Stimulated activated CD4-positive, alpha-beta T cell treated with anti-CD3 and anti-CD28 coated beads, Interleukin-12 subunit alpha, Interleukin-12 subunit beta, amount 100 ng/mL, for 4 hours (primary cell): ENCODE measurements around the gene SREBF1.

ENCODE experiments used
- DNase-seq: peaks from one replicate; pipeline ENCODE4 v3.0.0-alpha.2; 2020

The SREBF1 gene

GRCh38 chr17:17774009-17774881 lies 62.5 kb downstream of the SREBF1 start:
- DNase-seq = no peak

GRCh38 chr17:17772231-17772630 lies 64.6 kb downstream of the SREBF1 start:
- no peak for DNase-seq

DNA sequence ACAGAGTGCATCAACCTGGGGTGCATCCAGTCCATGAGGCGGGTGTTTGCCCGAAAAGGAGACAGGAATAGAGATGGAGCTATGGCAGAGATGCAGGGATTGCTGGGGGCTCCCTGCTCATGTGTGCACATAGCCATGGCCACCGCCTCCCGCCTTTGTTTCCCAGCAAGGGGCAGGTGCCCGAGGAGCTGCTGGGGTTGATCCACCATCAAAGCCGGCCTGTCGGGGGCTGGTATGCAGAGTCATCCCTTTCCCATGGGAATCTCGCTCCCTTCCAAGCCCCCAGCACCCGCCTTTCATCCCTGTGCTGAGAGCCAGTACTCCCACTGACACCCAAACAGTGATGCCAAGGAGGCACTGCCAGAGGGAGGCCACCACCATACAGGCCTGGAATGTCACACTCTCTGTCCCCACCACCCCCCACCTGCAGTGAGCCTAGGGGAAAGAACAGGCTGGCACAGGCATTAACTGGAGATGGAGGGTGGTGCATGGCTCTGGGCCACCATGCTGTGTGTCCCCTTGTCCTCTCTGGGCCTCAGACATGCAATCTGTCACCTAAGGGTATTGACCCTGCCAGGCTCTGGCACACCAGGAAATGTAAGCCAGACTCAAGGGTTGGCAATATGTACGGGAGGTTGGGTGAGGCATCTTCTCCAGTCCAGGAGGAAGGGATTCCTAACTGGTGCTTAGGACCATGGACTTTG lies 65.1 kb downstream of the SREBF1 start:
- DNase-seq = no peak

- DNase-seq = no peak
Observed at GRCh38 chr17:17770632-17771044, 66.1 kb downstream of the SREBF1 start.

DNA sequence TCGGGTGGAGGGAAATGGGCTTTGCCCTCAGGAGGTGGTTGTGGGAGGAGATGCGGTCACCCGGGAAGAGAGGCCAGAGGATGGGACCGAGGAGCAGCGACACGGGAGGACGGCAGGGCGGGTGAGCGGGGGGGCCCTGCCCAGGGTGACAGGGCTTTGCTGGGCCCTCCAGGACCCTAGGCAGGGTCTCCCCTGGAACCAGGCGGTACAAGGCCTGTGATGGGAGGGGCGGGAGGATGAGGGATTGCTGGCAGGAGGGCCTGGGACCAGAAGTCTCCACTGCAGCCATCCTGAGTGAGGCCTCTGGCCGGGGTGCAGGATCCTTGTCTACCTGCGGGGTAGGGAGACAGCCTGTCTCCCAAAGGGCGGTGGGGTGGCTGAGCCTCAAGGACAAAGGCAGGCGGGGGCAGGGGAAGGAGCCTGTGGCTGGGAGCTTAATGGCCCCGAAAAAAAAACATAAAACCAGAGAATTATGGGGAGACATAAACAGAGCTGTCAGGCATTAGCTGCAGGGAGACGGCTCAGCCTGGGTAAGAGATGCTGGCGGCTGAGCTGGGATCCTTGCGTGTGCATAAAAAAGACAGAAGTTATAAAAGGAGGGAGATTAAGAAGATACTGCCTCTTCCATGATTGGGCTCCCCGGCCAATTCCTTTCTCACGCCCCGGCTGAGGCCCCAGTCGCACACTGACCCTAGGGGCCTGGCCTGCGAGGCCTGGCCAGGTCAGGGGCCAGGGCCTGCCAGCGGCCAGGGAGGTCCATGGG lies 66.7 kb downstream of the SREBF1 start:
- DNase-seq = no peak

DNA sequence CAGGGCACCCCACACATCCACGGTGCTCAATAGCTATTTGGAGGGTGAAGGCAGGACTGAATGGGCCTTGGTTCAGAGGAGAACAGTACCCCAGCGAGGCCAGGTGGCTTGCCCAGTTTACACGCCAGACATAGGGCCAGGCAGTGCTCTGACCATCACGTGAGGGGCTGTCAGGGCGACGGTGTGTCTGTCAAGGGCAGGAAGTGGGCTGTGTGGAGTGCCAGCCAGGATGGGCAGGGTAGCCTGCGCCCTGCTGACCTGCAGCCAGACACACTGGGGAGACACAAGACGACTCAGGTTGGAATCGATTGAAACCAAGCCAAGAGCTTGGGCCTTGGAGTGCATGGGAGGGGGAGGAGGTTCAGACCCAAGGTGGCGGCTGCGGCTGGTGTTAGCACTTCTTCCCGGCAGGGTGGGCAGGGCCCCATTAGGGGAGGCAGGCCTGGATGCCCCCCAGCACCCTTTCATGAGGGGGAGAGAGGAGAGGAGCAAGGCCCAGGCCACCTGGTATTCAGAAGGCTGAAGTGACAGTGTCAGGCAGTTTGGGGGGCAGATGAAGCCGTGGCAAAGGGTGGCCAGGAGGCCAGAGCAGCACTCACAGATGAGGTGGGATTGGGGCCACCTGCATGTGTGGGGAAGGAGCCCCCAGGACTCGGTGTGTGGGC lies 68.2 kb downstream of the SREBF1 start:
- no peak for DNase-seq

GRCh38 chr17:17767887-17768418 lies 68.8 kb downstream of the SREBF1 start:
- no peak for DNase-seq

GRCh38 chr17:17767154-17767869 lies 69.5 kb downstream of the SREBF1 start:
- DNase-seq = no peak

- DNase-seq = no peak
Observed at GRCh38 chr17:17766744-17767120, 70.1 kb downstream of the SREBF1 start.

GRCh38 chr17:17766077-17766743 lies 70.6 kb downstream of the SREBF1 start:
- DNase-seq = no peak

GRCh38 chr17:17765359-17766076 lies 71.3 kb downstream of the SREBF1 start:
- DNase-seq = no peak

DNA sequence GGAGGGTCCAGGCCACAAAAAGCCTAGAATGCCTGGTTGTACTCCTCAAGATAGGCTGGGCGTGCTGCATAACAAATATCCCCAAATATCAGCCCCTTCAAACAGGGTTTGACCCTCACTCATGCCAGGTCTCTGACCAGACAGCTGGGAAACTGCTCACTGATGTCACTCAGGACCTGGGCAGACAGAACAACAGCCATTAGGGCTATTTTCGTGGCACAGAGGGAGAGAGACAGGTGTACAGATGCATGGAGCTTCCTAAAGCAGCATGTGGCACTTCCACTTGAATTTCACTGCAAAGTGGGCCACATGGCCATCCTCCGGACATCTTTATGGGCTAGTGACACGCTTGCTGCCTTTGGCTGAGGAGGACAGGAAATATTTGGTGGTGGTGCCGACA lies 73.1 kb downstream of the SREBF1 start:
- no peak for DNase-seq

GRCh38 chr17:17763136-17763535 lies 73.7 kb downstream of the SREBF1 start:
- DNase-seq = no peak

GRCh38 chr17:17762744-17763105 lies 74.1 kb downstream of the SREBF1 start:
- DNase-seq = no peak
